ENCODE measurements around the gene AGRN.

- TF ChIP-seq ZFP3 (CRISPR knock-in tag; IDR thresholded peaks at IDR 0.05), result no peak
- TF ChIP-seq ZNF70 (CRISPR knock-in tag; IDR thresholded peaks at IDR 0.05), result no peak
Observed at GRCh38 chr1:1033731-1034438, 14.0 kb downstream of the AGRN start.

Measured in SK-N-SH treated with all-trans-retinoic acid at 6 μM for 48 hours (cell line).